HepG2 (cell line): ENCODE data around the gene NDUFV1. TPM values are rescaled to one million over a fixed set of nuclear protein-coding genes. Genes with fewer than 3 reads are reported as not detected.
"Not testable (repeated sequence)": the region's sequence is repeated elsewhere in the genome, so short reads cannot be mapped to it uniquely, and the experiment has no call there.

Source experiments
- ATAC-seq: fragments of 200-7000 bp; cut with Tn5 transposase; 3 replicates; pipeline ENCODE4 v1.9.1; 2020; ENCODE audit warnings: mild to moderate bottlenecking, moderate library complexity
- BruUV-seq: library from RNA; stranded (reverse); fragments of 400-500 nt; replicated peaks from 2 replicates; lab custom pipeline; 2021; lab: Mats Ljungman, UMichigan
- CTCF ChIA-PET: fragments of 300-600 bp; formaldehyde crosslinking; extraction: SDS; loops from one replicate; lab custom pipeline; 2021; ENCODE audit warnings: low total read pairs, inconsistent platforms, low intra/inter-chr PET ratio; lab: Yijun Ruan, JAX
- POLR2A ChIA-PET: fragments of 350-600 bp; sonication (Branson Sonifier 250); formaldehyde crosslinking; loops from one replicate; lab custom pipeline; 2020; ENCODE audit warnings: antibody characterized with exemption, inconsistent platforms; lab: Yijun Ruan, JAX
- DNase-seq: peaks from one replicate; pipeline ENCODE4 v3.0.0-alpha.2; 2015; ENCODE audit warnings: low spot score
- FAIRE-seq: peaks from 3 replicates; lab custom pipeline; 2011; peaks lifted over from hg19 to GRCh38; lab: Jason Lieb, UNC
- H2AFZ ChIP-seq: one replicate; pipeline ENCODE4 v1.6.1; 2011; ENCODE audit warnings: low read length, inconsistent platforms
- H3K27ac ChIP-seq: fragments of 300-600 bp; 3 replicates; pipeline ENCODE4 v1.8.0; 2011; ENCODE audit warnings: mixed run types, mild to moderate bottlenecking, mixed read lengths, low read length, inconsistent platforms; ENCODE audit not compliant: insufficient read depth; ENCODE audit errors: extremely low read length
- H3K27me3 ChIP-seq, 2 experiments: fragments of 200-600 bp in 1 of 2; 2 replicates in 1 of 2; 3 replicates in 1 of 2; pipeline versions ENCODE4 v1.6.0 to v1.8.0; 2011; ENCODE audit warnings: low read length in 2 of 2, mild to moderate bottlenecking in 2 of 2, moderate library complexity in 2 of 2, inconsistent platforms in 1 of 2; ENCODE audit not compliant: insufficient read depth in 2 of 2, control insufficient read depth in 1 of 2
- H3K36me3 ChIP-seq, 2 experiments: fragments of 200-600 bp in 1 of 2; replicated peaks in 1 of 2; 2 replicates in 1 of 2; 3 replicates in 1 of 2; pipeline versions ENCODE4 v1.5.1 to v1.8.0; 2011; ENCODE audit warnings: low read length in 2 of 2, inconsistent platforms in 1 of 2; ENCODE audit not compliant: insufficient read depth in 2 of 2, control insufficient read depth in 1 of 2
- H3K4me1 ChIP-seq: 2 replicates; pipeline ENCODE4 v1.5.1; 2012; ENCODE audit warnings: low read length, inconsistent platforms; ENCODE audit not compliant: insufficient read depth
- H3K4me2 ChIP-seq: 2 replicates; pipeline ENCODE4 v1.6.0; 2011; ENCODE audit warnings: low read depth, low read length, inconsistent platforms
- H3K4me3 ChIP-seq, 3 experiments: fragments of 200-600 bp in 1 of 3; sonication (generic), shearing (Covaris generic) in 1 of 3; replicated peaks in 1 of 3; 2 replicates each; pipeline ENCODE4 v1.5.1; 2011 to 2016; ENCODE audit warnings: low read length in 3 of 3, inconsistent platforms in 2 of 3, low read depth in 2 of 3, mild to moderate bottlenecking in 2 of 3, control low read depth in 1 of 3, mixed read lengths in 1 of 3; ENCODE audit not compliant: insufficient read depth in 1 of 3
- H3K79me2 ChIP-seq: one replicate; pipeline ENCODE4 v1.6.1; 2011; ENCODE audit warnings: low read length, inconsistent platforms; ENCODE audit not compliant: insufficient read depth
- H3K9ac ChIP-seq: 2 replicates; pipeline ENCODE4 v1.6.0; 2011; ENCODE audit warnings: mild to moderate bottlenecking, low read depth, low read length, inconsistent platforms; ENCODE audit not compliant: insufficient read depth
- H3K9me3 ChIP-seq: 2 replicates; pipeline ENCODE4 v1.5.1; 2012; ENCODE audit warnings: mild to moderate bottlenecking, low read length
- H4K20me1 ChIP-seq: 2 replicates; pipeline ENCODE4 v1.6.0; 2011; ENCODE audit warnings: inconsistent platforms, mild to moderate bottlenecking, low read length, moderate library complexity; ENCODE audit not compliant: insufficient read depth
- ARID3A ChIP-seq: IDR thresholded peaks from 2 replicates; pipeline ENCODE4 v1.6.1; 2012; ENCODE audit warnings: low read depth, low read length, improper control_type of control experiment
- CREB1 ChIP-seq, 2 experiments: fragments of 450-650 bp in 1 of 2; IDR thresholded peaks; 2 replicates each; pipeline ENCODE4 v1.6.1; 2016 to 2017; ENCODE audit warnings: control low read depth in 1 of 2, mild to moderate bottlenecking in 1 of 2, missing compliant biosample characterization in 1 of 2, missing genetic modification characterization in 1 of 2
- DRAP1 ChIP-seq: IDR thresholded peaks from 2 replicates; pipeline ENCODE4 v1.6.1; 2016; ENCODE audit warnings: missing genetic modification reagents, missing compliant biosample characterization
- FOSL2 ChIP-seq: sonication (generic); formaldehyde crosslinking; IDR thresholded peaks from 2 replicates; pipeline ENCODE4 v1.4.0; 2020; ENCODE audit warnings: missing genetic modification reagents
- NBN ChIP-seq: fragments of 450-650 bp; conservative IDR thresholded peaks from 2 replicates; pipeline ENCODE4 v1.6.1; 2017
- SALL1 ChIP-seq: sonication (generic); formaldehyde crosslinking; IDR thresholded peaks from 2 replicates; pipeline ENCODE4 v1.8.0; 2022; ENCODE audit warnings: mild to moderate bottlenecking, missing genetic modification reagents
- SKI ChIP-seq: fragments of 450-650 bp; IDR thresholded peaks from one replicate; pipeline ENCODE4 v1.6.1; 2018; ENCODE audit warnings: mild to moderate bottlenecking; ENCODE audit not compliant: partially characterized antibody
- ZMYM4 ChIP-seq: sonication (generic); formaldehyde crosslinking; IDR thresholded peaks from 2 replicates; pipeline ENCODE4 v1.8.1; 2023; ENCODE audit warnings: mild to moderate bottlenecking, missing genetic modification reagents
- ZNF501 ChIP-seq: sonication (generic); formaldehyde crosslinking; IDR thresholded peaks from 2 replicates; pipeline ENCODE4 v1.5.1; 2020; ENCODE audit warnings: mild to moderate bottlenecking, moderate library complexity, missing genetic modification reagents
- WGBS: methylation state at CpG from one replicate; pipeline ENCODE4 v1.1.6; 2017; ENCODE audit warnings: low lambda C conversion rate; 5-methylcytosine and 5-hydroxymethylcytosine counted together
- in situ Hi-C: cut with HindIII; loops from 2 replicates; pipeline ENCODE4 v1.10.0; 2017; ENCODE audit warnings: low pct_unique_long_range_greater_than_20kb; ENCODE audit not compliant: extremely low pct_ligation_motif_present
- intact Hi-C: fragments of 100-400 bp; cut with micrococcal nuclease; formaldehyde crosslinking; loops from one replicate; pipeline ENCODE4 v1.10.0; 2022; ENCODE audit not compliant: unreplicated experiment
- polyA plus RNA-seq, 8 experiments: library from polyadenylated mRNA; depleted of rRNA in 3 of 8; stranded (reverse) in 7 of 8; unstranded in 1 of 8; fragments of >200 nt; fragmentation: Illumina TruSeq in 4 of 8; extraction: Trizol in 4 of 8; gene quantifications; 2 replicates each; pipeline versions ENCODE4 v1.2.1 to v1.2.3, GENCODE V29; 2011 to 2016; ENCODE audit warnings: low read depth in 4 of 8, missing spikeins in 1 of 8, mixed read lengths in 1 of 8; ENCODE audit not compliant: insufficient read depth in 1 of 8
- total RNA-seq, 5 experiments: library from RNA; depleted of rRNA; stranded (reverse); fragments of >200 nt; fragmentation: Illumina TruSeq; extraction: Trizol; gene quantifications; 2 replicates each; pipeline ENCODE4 v1.2.3, GENCODE V29; 2016; ENCODE audit warnings: low read depth in 1 of 5

Gene NDUFV1
- total and polyA plus RNA-seq, 2 of the 13 experiments (the other 11 are each of a cell fraction or from before 2014, with no cell fraction given) = 88.9 to 137 TPM

GRCh38 chr11:67562963-67563704 lies 43.6 kb upstream of the NDUFV1 start:
- ChIA-PET CTCF (no interaction called here), POLR2A (no interaction called here)
- H3K36me3 ChIP-seq = no peaks in the 10 kb centered on the region
- TF ChIP-seq DRAP1 (no peak), NBN (no peak), ZMYM4 (no peak), ARID3A (no peak), ZNF501 (CRISPR knock-in tag) (no peak)
- H3K27me3 ChIP-seq = no peaks in the 10 kb centered on the region
- H3K4me1 ChIP-seq = peaks cover 38% of the 10 kb centered on the region
- WGBS = 22% methylated on average over 10 of the region's 10 CpGs
- no peaks in the 10 kb centered on the region for H4K20me1 ChIP-seq
- intact Hi-C loops (no loop called here), in situ Hi-C loops (no loop called here)
- BruUV-seq = no TSS peak
- H3K9ac ChIP-seq = no peak overlapping the region
- H2AFZ ChIP-seq = peak overlapping the region; percentile 49
- no peak for DNase-seq
- peak; percentile 46; the same call in 2 of the 3 replicates for ATAC-seq
- no peak overlapping the region for H3K27ac ChIP-seq
- H3K4me2 ChIP-seq = peak overlapping the region; percentile 69
- H3K9me3 ChIP-seq = no peaks in the 10 kb centered on the region
- FAIRE-seq = no peak
- peak overlapping the region in 1 of 3 experiments; percentile 39; a peak in 1 of 6 replicates for H3K4me3 ChIP-seq
- no peaks in the 10 kb centered on the region for H3K79me2 ChIP-seq

GRCh38 chr11:67563705-67564114 lies 43.0 kb upstream of the NDUFV1 start:
- TF ChIP-seq CREB1 (IDR thresholded peaks at IDR 0.05) = peak; percentile 46
- POLR2A ChIA-PET; H3K9me3 ChIP-seq; BruUV-seq; H3K79me2 ChIP-seq; H3K27ac ChIP-seq; H3K9ac ChIP-seq; in situ Hi-C loops; ATAC-seq; FAIRE-seq; H3K27me3 ChIP-seq; DNase-seq; intact Hi-C loops; CTCF ChIA-PET; H4K20me1 ChIP-seq; H3K36me3 ChIP-seq; TF ChIP-seq CREB1 (CRISPR knock-in tag; IDR thresholded peaks at IDR 0.05): not testable (repeated sequence)
- TF ChIP-seq SKI = peak; percentile 36
- TF ChIP-seq FOSL2 = peak; percentile 48
- 0 out of 2 replicates have a peak, but pooled peaks have one; percentile 18 for TF ChIP-seq SALL1 (CRISPR knock-in tag)
- H3K4me1 ChIP-seq = peaks cover 32% of the 10 kb centered on the region
- H2AFZ ChIP-seq = peak overlapping the region; percentile 49
- peak overlapping the region in 1 of 3 experiments; percentile 39; a peak in 1 of 6 replicates for H3K4me3 ChIP-seq
- 20% methylated on average over 11 of the region's 11 CpGs for WGBS
- H3K4me2 ChIP-seq = peak overlapping the region; percentile 69
